Stimulated activated memory B cell treated with anti-CD40 and anti-IgM and Interleukin-4, amounts not matched to agents 10 μg/mL and 1 μg/mL and 100 μg/mL, for 72 hours (primary cell): Measurements from ENCODE around the gene RHOV.
A peak's percentile ranks its signal among the peaks of the same experiment; 100 is the strongest.

Source experiments
- ATAC-seq: fragments of 150-1000 bp; cut with Tn5 transposase; 2 replicates; pipeline ENCODE4 v1.10.0; 2021
- H3K27ac Mint-ChIP-seq: one replicate; pipeline ENCODE4 v1.8.0; 2022; ENCODE audit warnings: mild to moderate bottlenecking, mixed read lengths
- H3K27me3 Mint-ChIP-seq: one replicate; pipeline ENCODE4 v1.8.0; 2022; ENCODE audit warnings: mixed read lengths
- H3K36me3 Mint-ChIP-seq: one replicate; pipeline ENCODE4 v1.8.0; 2022; ENCODE audit warnings: mixed read lengths
- H3K4me1 Mint-ChIP-seq: one replicate; pipeline ENCODE4 v1.8.0; 2022; ENCODE audit warnings: mixed read lengths
- H3K4me3 Mint-ChIP-seq: one replicate; pipeline ENCODE4 v1.8.0; 2022; ENCODE audit warnings: mild to moderate bottlenecking, moderate library complexity, mixed read lengths
- H3K9me3 Mint-ChIP-seq: one replicate; pipeline ENCODE4 v1.8.0; 2022; ENCODE audit warnings: mixed read lengths

Gene RHOV

DNA sequence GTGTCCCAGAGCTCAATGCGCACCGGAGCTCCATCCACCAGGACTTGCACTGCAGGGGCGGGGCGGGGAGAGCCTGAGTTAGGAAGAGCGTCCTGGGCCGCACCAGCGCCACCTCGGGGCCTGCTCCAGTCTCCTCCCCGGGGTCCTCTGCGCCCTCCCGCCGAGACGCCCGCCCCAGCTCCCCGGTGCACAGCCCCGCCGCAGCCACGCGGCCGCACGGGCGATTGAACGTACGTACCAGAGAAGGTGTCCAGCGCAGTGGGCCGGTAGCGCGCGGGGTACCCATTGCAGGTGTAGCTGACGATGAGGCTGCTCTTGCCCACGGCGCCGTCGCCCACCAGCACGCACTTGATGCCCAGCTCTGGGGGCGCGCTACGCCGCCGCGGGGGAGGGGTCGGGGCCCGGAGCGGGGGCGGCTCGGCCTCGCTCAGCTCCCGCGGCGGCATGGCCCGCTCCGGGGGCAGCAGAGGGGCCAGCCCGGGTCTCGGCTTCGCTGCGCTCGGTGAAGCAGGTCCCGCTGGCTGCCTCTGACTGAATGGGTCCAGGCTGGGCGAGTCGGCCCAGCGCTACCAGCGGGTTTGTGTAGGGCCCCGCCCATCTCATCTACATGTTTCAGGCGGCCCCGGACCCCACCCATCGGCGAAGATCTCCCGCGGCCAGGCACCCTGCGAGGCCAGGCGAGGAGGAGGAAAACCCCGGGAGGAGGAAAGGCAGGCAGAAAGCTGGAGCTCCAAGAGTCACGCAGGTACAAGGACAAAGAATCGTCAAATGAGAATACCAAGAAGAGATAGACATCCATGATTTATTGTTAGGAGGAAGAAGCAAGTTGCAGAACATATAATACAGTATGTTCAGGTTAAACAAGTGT lies at the start of gene RHOV:
RHOV (minus strand) TSS at position 541 of the 868 bp plus-strand sequence; CDS start at position 446, 95 bp downstream.
- ATAC-seq: peak; percentile 82
- no peaks in the 10 kb centered on the region for H3K9me3 Mint-ChIP-seq
- peak within 1 kb of the TSS; percentile 57 for H3K27ac Mint-ChIP-seq
- H3K36me3 Mint-ChIP-seq: no peaks in the 10 kb centered on the region
- H3K4me3 Mint-ChIP-seq: peak within 1 kb of the TSS; percentile 81
- H3K27me3 Mint-ChIP-seq: no peaks in the 10 kb centered on the region
- peaks cover 43% of the 10 kb centered on the region for H3K4me1 Mint-ChIP-seq

- Mint-ChIP-seq H3K9me3 (no peaks in the 10 kb centered on the region), H3K27me3 (peaks cover 34% of the 10 kb centered on the region), H3K27ac (no peak overlapping the region), H3K4me1 (peaks cover 20% of the 10 kb centered on the region), H3K36me3 (no peaks in the 10 kb centered on the region), H3K4me3 (no peak overlapping the region)
- no peak for ATAC-seq
Observed at GRCh38 chr15:40923551-40923950, 49.5 kb upstream of the RHOV start.

DNA sequence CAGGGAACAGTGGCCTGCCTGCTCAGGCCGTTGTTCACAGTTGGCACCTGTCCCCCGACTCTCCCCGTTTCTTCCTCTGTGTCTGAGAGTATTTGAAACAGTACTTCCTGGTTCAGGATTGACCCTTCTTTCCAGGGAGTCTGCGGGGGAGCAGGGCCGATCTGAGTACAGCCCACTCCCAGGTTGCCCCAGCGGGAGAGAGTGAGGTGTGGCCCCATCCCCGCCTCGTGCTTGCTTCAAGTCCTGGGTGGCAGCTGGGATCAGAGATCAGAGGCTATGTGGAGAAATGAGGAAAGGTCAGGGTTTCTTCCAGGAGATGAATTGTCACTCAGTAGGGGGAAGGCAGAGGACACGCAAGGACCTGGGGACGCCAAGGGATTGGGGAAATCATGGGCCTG lies 48.6 kb upstream of the RHOV start:
- H3K4me3 Mint-ChIP-seq: no peak overlapping the region
- no peak overlapping the region for H3K27ac Mint-ChIP-seq
- H3K36me3 Mint-ChIP-seq: no peaks in the 10 kb centered on the region
- no peak for ATAC-seq
- peaks cover 17% of the 10 kb centered on the region for H3K4me1 Mint-ChIP-seq
- no peaks in the 10 kb centered on the region for H3K9me3 Mint-ChIP-seq
- H3K27me3 Mint-ChIP-seq: peaks cover 29% of the 10 kb centered on the region

GRCh38 chr15:40921949-40922607 lies 48.0 kb upstream of the RHOV start:
- Mint-ChIP-seq H3K27me3 (peaks cover 23% of the 10 kb centered on the region), H3K27ac (no peak overlapping the region), H3K4me3 (no peak overlapping the region), H3K9me3 (no peaks in the 10 kb centered on the region), H3K4me1 (peaks cover 13% of the 10 kb centered on the region), H3K36me3 (no peaks in the 10 kb centered on the region)
- ATAC-seq: no peak

DNA sequence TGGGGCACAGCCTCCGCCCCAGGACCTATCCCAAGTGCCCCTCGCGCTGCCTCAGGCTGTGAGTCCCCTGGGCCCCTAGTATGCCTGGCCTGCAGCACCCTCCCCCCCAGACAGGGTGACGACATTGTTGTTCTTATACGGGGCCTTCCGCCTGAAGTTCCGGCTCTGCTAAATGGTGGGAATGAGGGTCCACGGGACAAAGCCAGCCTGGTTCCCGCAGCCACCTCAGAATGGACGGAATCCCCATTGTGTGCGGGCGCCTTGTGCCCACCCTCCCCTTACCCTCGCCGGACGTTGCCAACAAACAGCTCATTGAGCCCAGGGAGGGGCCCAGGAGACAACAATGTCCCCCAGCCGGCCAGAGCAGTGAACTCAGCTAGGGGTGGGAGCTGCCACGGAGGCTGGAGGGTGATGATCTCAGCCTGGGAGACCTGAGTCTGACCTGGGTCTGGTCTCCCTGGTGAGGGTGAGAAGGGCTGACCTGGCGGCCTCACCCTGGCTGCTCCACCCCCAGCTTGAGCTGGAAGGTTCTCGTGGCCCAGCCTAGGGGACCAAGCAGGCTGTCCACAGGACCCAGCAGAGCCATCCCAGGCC lies 44.9 kb upstream of the RHOV start:
- no peak for ATAC-seq
- H3K36me3 Mint-ChIP-seq: no peaks in the 10 kb centered on the region
- H3K27me3 Mint-ChIP-seq: no peaks in the 10 kb centered on the region
- H3K4me3 Mint-ChIP-seq: no peak overlapping the region
- no peaks in the 10 kb centered on the region for H3K4me1 Mint-ChIP-seq
- no peaks in the 10 kb centered on the region for H3K9me3 Mint-ChIP-seq
- no peak overlapping the region for H3K27ac Mint-ChIP-seq

DNA sequence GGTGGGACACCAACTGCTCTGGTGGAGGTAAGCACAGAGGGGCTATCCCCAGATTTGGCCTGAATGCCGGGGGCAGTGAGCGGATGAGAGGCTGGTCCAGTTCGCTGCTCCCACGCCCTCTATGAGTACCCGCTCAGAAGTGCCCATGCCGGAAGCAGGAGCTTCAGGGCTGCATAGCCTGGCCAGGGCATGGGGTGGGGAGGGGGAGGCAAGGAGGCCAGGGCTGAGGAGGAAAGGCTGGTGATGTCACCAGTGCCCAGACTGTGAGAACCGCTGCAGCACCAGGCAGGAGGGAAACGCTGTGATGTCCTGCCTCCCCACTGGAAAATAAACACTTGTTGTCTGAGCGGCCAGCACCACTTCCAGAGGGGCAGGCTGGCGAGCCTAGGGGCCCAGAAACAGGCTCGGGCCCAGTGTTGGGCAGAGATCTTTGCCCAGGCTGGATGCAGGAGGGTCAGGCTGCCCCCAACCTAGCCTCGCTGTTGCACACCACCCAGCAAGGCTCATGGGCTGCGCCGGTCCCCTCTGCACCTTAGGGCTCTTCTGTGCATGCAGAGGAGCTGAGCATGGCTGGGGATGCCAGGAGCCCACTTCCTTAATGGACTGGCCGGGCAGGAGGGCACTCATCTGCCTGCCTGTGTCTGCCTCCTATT lies 44.2 kb upstream of the RHOV start:
- no peak overlapping the region for H3K4me3 Mint-ChIP-seq
- no peaks in the 10 kb centered on the region for H3K27me3 Mint-ChIP-seq
- no peaks in the 10 kb centered on the region for H3K4me1 Mint-ChIP-seq
- no peaks in the 10 kb centered on the region for H3K9me3 Mint-ChIP-seq
- no peak overlapping the region for H3K27ac Mint-ChIP-seq
- no peak for ATAC-seq
- H3K36me3 Mint-ChIP-seq: no peaks in the 10 kb centered on the region

DNA sequence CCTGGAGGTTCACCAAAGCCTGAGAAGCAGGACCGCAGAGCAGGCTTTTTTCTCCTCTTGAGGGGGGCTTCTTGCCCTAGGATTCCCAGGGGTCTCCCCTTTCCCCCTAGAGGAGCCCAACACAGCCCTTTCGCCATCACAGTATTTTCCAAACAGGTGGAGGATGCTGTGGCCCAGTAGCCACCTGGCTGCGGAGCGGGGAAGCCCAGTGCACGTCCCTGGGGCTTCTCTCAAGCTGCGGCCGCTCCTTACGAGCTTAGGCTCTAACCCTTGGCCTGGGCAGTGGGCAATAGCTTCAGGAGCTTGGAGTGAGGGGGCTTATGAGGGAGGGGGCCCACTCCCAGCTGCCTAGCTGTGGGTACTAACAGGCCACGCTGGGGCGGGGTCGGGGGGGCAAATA lies 43.6 kb upstream of the RHOV start:
- no peak for ATAC-seq
- Mint-ChIP-seq H3K36me3 (no peaks in the 10 kb centered on the region), H3K4me1 (no peaks in the 10 kb centered on the region), H3K9me3 (no peaks in the 10 kb centered on the region), H3K27ac (no peak overlapping the region), H3K4me3 (no peak overlapping the region), H3K27me3 (no peaks in the 10 kb centered on the region)

- Mint-ChIP-seq H3K36me3 (no peaks in the 10 kb centered on the region), H3K27ac (no peak overlapping the region), H3K27me3 (no peaks in the 10 kb centered on the region), H3K9me3 (no peaks in the 10 kb centered on the region), H3K4me1 (peaks cover 5% of the 10 kb centered on the region), H3K4me3 (no peak overlapping the region)
- no peak for ATAC-seq
Observed at GRCh38 chr15:40915679-40916078, 41.6 kb upstream of the RHOV start.

DNA sequence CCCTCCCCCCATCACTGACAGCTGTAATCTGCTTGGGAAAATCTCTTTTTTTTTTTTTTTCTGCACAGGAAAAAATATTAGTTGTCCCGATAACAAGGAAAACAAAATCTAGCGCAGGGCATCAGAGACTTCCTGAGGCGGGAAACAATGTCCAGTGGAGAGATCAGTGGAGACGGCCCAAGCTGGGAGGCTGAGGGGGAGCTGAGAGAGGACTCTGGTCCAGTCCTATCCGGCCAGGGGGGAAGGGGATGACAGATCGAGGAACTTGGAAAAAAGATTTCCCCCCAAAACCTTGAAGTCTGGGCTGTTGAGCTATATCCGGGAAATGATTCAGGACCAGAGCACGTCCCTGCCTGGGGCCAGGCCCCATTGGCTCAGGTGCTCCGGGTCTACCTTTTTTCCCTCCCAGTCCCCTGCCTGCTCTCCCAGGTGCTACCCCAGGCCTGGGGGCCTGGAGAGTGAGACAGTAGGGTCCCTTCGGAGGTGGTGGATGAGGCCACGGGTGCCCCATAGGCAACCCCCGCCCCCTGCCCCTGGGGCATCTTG lies 41.2 kb upstream of the RHOV start:
- Mint-ChIP-seq H3K27ac (no peak overlapping the region), H3K9me3 (no peaks in the 10 kb centered on the region), H3K4me1 (peaks cover 5% of the 10 kb centered on the region), H3K27me3 (no peaks in the 10 kb centered on the region), H3K36me3 (no peaks in the 10 kb centered on the region), H3K4me3 (no peak overlapping the region)
- ATAC-seq: no peak

- H3K9me3 Mint-ChIP-seq: no peaks in the 10 kb centered on the region
- H3K4me3 Mint-ChIP-seq: no peak overlapping the region
- no peak for ATAC-seq
- H3K27me3 Mint-ChIP-seq: no peaks in the 10 kb centered on the region
- no peak overlapping the region for H3K27ac Mint-ChIP-seq
- H3K36me3 Mint-ChIP-seq: no peaks in the 10 kb centered on the region
- peaks cover 5% of the 10 kb centered on the region for H3K4me1 Mint-ChIP-seq
Observed at GRCh38 chr15:40914486-40914885, 40.5 kb upstream of the RHOV start.

DNA sequence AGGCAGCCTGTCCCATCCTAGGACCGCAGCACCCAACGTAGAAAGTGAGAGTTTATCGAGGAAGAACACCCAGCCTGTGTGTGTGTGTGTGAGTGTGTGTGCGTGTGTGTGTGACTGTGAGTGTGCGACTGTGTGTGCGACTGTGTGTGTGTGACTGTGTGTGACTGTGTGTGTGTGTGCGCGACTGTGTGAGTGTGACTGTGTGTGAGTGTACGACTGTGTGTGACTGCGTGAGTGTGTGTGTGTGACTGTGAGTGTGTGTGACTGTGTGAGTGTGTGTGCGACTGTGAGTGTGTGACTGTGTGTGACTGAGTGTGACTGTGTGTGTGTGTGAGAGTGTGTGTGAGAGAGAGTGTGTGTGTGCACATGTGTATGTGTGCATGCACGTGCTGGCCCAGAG lies 40.0 kb upstream of the RHOV start:
- Mint-ChIP-seq H3K36me3 (no peaks in the 10 kb centered on the region), H3K27me3 (no peaks in the 10 kb centered on the region), H3K4me3 (no peak overlapping the region), H3K4me1 (peaks cover 5% of the 10 kb centered on the region), H3K9me3 (no peaks in the 10 kb centered on the region), H3K27ac (no peak overlapping the region)
- ATAC-seq: no peak

DNA sequence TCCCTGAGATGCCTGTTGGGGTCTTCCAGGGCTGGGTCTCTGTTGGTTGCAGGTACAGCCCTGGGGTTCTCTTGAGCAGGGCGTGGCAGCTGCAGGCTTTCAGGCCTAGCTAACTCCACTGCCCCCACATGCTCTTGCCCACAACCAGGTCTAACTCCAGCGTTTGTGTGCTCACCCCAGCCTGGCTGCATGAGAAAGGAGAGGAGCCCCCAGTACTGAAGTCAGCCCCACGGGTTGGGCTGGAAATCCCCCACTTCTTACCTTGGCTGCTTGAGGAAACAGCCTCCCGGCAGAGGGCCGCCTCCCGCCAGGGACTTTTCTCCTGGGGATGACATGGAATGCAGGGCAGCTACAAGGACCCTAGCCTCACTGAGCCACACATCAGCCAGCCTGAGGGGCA lies 38.4 kb upstream of the RHOV start:
- H3K9me3 Mint-ChIP-seq: no peaks in the 10 kb centered on the region
- H3K4me3 Mint-ChIP-seq: no peak overlapping the region
- no peak for ATAC-seq
- peaks cover 14% of the 10 kb centered on the region for H3K4me1 Mint-ChIP-seq
- no peaks in the 10 kb centered on the region for H3K27me3 Mint-ChIP-seq
- no peaks in the 10 kb centered on the region for H3K36me3 Mint-ChIP-seq
- H3K27ac Mint-ChIP-seq: no peak overlapping the region

- no peaks in the 10 kb centered on the region for H3K9me3 Mint-ChIP-seq
- H3K27me3 Mint-ChIP-seq: no peaks in the 10 kb centered on the region
- H3K36me3 Mint-ChIP-seq: no peaks in the 10 kb centered on the region
- no peak overlapping the region for H3K4me3 Mint-ChIP-seq
- no peak overlapping the region for H3K27ac Mint-ChIP-seq
- H3K4me1 Mint-ChIP-seq: peaks cover 22% of the 10 kb centered on the region
- ATAC-seq: no peak
Observed at GRCh38 chr15:40911693-40912092, 37.7 kb upstream of the RHOV start.

- H3K27me3 Mint-ChIP-seq: no peaks in the 10 kb centered on the region
- peaks cover 25% of the 10 kb centered on the region for H3K4me1 Mint-ChIP-seq
- ATAC-seq: no peak
- no peak overlapping the region for H3K27ac Mint-ChIP-seq
- H3K9me3 Mint-ChIP-seq: no peaks in the 10 kb centered on the region
- no peak overlapping the region for H3K4me3 Mint-ChIP-seq
- H3K36me3 Mint-ChIP-seq: no peaks in the 10 kb centered on the region
Observed at GRCh38 chr15:40911141-40911540, 37.1 kb upstream of the RHOV start.
